GM12875 (cell line): ENCODE results near the gene PI4KA.
"Not testable (repeated sequence)": the region's sequence is repeated elsewhere in the genome, so short reads cannot be mapped to it uniquely, and the experiment has no call there.

ENCODE experiments used
- H3K4me3 ChIP-seq: one replicate; pipeline ENCODE4 v1.5.1; 2011; ENCODE audit warnings: low read depth, low read length, control low read depth
- CTCF ChIP-seq: IDR thresholded peaks from 2 replicates; pipeline ENCODE4 v1.5.1; 2011; ENCODE audit warnings: low read depth, mild to moderate bottlenecking, control low read depth, inconsistent platforms, low read length, moderate library complexity, borderline replicate concordance; ENCODE audit not compliant: insufficient read depth

PI4KA gene

GRCh38 chr22:20899827-20900423, 41.3 kb upstream of the PI4KA start:
- H3K4me3 ChIP-seq = no peak overlapping the region
- TF ChIP-seq CTCF = no peak

- not testable (repeated sequence) for H3K4me3 ChIP-seq
These were observed 39.1 kb upstream of the PI4KA start for GRCh38 chr22:20897737-20898136.

- H3K4me3 ChIP-seq = no peak overlapping the region
- TF ChIP-seq CTCF = no peak
These were observed 32.4 kb upstream of the PI4KA start for GRCh38 chr22:20890975-20891374.

- TF ChIP-seq CTCF = no peak
These were observed 31.4 kb upstream of the PI4KA start for GRCh38 chr22:20889904-20890540.

GRCh38 chr22:20889025-20889704, 30.6 kb upstream of the PI4KA start:
- H3K4me3 ChIP-seq = no peak overlapping the region
- no peak for TF ChIP-seq CTCF

More at GRCh38 chr22:20889904-20890540, 31.4 kb upstream of the PI4KA start:
- H3K4me3 ChIP-seq = no peak overlapping the region

- TF ChIP-seq CTCF = no peak
- H3K4me3 ChIP-seq = no peak overlapping the region
These were observed 28.8 kb upstream of the PI4KA start for GRCh38 chr22:20887375-20887774.

- no peak overlapping the region for H3K4me3 ChIP-seq
- peak; percentile 86 for TF ChIP-seq CTCF
These were observed 27.1 kb upstream of the PI4KA start for GRCh38 chr22:20885557-20886323.
